ENCODE measurements around the gene ANKRD37.

GRCh38 chr4:185437809-185438208 is 41.2 kb downstream of the ANKRD37 start:
- no peak for TF ChIP-seq CTCF (IDR thresholded peaks at IDR 0.05)
- TF ChIP-seq POLR2A (IDR thresholded peaks at IDR 0.05), result no peak

All from transverse colon (tissue), 3 donors.